ENCODE measurements around the gene MGAT4A. TPM values are rescaled to one million over a fixed set of nuclear protein-coding genes. Genes with fewer than 3 reads are reported as not detected.

The MGAT4A gene
- total and polyA plus RNA-seq, 9 of the 15 experiments (the other 6 are each of a cell fraction or from before 2014, with no cell fraction given), result 0.03 to 0.53 (median 0.18) TPM; not detected in 2

- TF ChIP-seq NR2C2 (CRISPR knock-in tag; IDR thresholded peaks at IDR 0.05), result peak; percentile 59; the same call in 1 of the 2 replicates
- peak; percentile 92 for TF ChIP-seq NR2C2 (tag; IDR thresholded peaks at IDR 0.05)
- TF ChIP-seq SIX5 (IDR thresholded peaks at IDR 0.05; ENCODE audit: borderline replicate concordance in 1 of 2, insufficient read depth in 1 of 2, low read depth in 1 of 2, low read length in 2 of 2), result peak in 1 of 2 experiments; percentile 26; a peak in 1 of 4 replicates
- 0 out of 2 replicates have a peak, but pooled peaks have one; percentile 14 for TF ChIP-seq DMBX1 (CRISPR knock-in tag; IDR thresholded peaks at IDR 0.05; ENCODE audit: borderline replicate concordance)
- TF ChIP-seq E2F8 (IDR thresholded peaks at IDR 0.05; ENCODE audit: low read depth, partially characterized antibody), result peak; percentile 64
- no peak for TF ChIP-seq MXI1 (IDR thresholded peaks at IDR 0.05; ENCODE audit: low read depth, low read length)
- TF ChIP-seq ERF (CRISPR knock-in tag; IDR thresholded peaks at IDR 0.05), result peak; percentile 12; the same call in 1 of the 2 replicates
- peak; percentile 95 for TF ChIP-seq TAF1 (IDR thresholded peaks at IDR 0.05; ENCODE audit: control insufficient read depth, extremely low read depth, insufficient read depth, low read length, severe bottlenecking)
- no peak; the same call in 1 of the 2 replicates for TF ChIP-seq XRCC5 (IDR thresholded peaks at IDR 0.05; ENCODE audit: low read depth, low read length)
- TF ChIP-seq ETS1 (conservative IDR thresholded peaks at IDR 0.05; ENCODE audit: control insufficient read depth, low read depth, low read length), result peak; percentile 61; the same call in 1 of the 2 replicates
- peak; percentile 98 for TF ChIP-seq MTA3 (IDR thresholded peaks at IDR 0.05; ENCODE audit: borderline replicate concordance)
- peak; percentile 73 for TF ChIP-seq PCBP1 (IDR thresholded peaks at IDR 0.05; ENCODE audit: low read depth, low read length, poor library complexity, severe bottlenecking)
- no peak for TF ChIP-seq ZNF780A (CRISPR knock-in tag; IDR thresholded peaks at IDR 0.05)
- no peak for TF ChIP-seq NFYB (IDR thresholded peaks at IDR 0.05; ENCODE audit: extremely low read depth, insufficient read length)
- peak in 1 of 2 experiments; percentile 15; a peak in 1 of 4 replicates for TF ChIP-seq TEAD1 (CRISPR knock-in tag; IDR thresholded peaks at IDR 0.05)
- no peak for TF ChIP-seq KDM1A (IDR thresholded peaks at IDR 0.05)
- TF ChIP-seq SMARCE1 (IDR thresholded peaks at IDR 0.05), result 0 out of 2 replicates have a peak, but pooled peaks have one; percentile 1
- no peak for TF ChIP-seq TRIM28 (IDR thresholded peaks at IDR 0.05)
- no peak for TF ChIP-seq NCOA2 (IDR thresholded peaks at IDR 0.05; ENCODE audit: partially characterized antibody in 2 of 2)
- no peak for TF ChIP-seq ZNF561 (CRISPR knock-in tag; conservative IDR thresholded peaks at IDR 0.05)
- peak; percentile 90 for TF ChIP-seq BRD4 (IDR thresholded peaks at IDR 0.05)
- peak; percentile 98 for TF ChIP-seq RBFOX2 (IDR thresholded peaks at IDR 0.05; ENCODE audit: low read depth, low read length)
- peak; percentile 86 for TF ChIP-seq TBP (optimal IDR thresholded peaks at IDR 0.05; ENCODE audit: low read depth, low read length)
Observed at GRCh38 chr2:98608116-98608961, 122.6 kb downstream of the MGAT4A start, which contains the start of the genes COA5 and UNC50 (continued).

Measured in K562 (cell line).